Erythroblast (primary cell): ENCODE data around the gene SPNS2.

ENCODE experiments used
- GATA1 ChIP-seq: IDR thresholded peaks from 2 replicates; pipeline ENCODE4 v1.6.1; 2011; ENCODE audit warnings: low read depth, mild to moderate bottlenecking, control low read depth, low read length, moderate library complexity
- POLR2A ChIP-seq: IDR thresholded peaks from 2 replicates; pipeline ENCODE4 v1.6.1; 2011; ENCODE audit warnings: mild to moderate bottlenecking, low read length

DNA sequence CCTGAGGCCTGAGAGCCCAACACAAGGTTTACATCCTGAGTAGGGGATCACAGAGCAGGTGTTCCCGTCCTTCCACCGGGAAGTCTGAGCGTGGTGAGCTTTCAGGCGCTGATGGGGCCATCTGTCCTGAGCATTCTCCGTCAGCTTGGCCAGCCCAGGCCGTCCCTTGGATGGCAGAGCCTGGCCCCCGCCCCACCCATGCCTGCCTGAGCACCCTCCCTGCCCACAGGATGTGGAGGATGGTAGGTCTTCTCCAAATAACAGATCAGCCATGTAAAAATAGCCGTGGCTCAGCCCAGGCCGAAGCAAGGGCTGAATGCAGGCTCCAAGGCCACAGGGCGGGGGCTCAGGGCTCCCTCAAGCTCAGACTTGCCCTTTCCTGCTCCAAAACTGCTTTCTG, 20.2 kb downstream of the SPNS2 start:
- no peak for TF ChIP-seq POLR2A
- no peak for TF ChIP-seq GATA1
